Adipose tissue (tissue), 3 donors: ENCODE results near the gene DHX34. TPM values are rescaled to one million over a fixed set of nuclear protein-coding genes. Genes with fewer than 3 reads are reported as not detected.

ENCODE experiments used
- H3K27ac ChIP-seq: one replicate; pipeline ENCODE4 v1.5.1; 2013; ENCODE audit warnings: low read depth, low read length
- WGBS, 3 donors: extraction: QIAGEN DNeasy Blood & Tissue Kit; methylation state at CpG; one replicate each; pipeline ENCODE4 v1.1.7; 2013; 5-methylcytosine and 5-hydroxymethylcytosine counted together
- polyA plus RNA-seq, 3 donors: library from polyadenylated mRNA; stranded (reverse); fragments of 200-250 nt; gene quantifications; one replicate each; pipeline ENCODE4 v1.2.3, GENCODE V29; 2013
- donor health status: healthy with polysubstance abuse.
- donor health status: Bipolar disorder and iron deficiency.
- donor health status: healthy.

The DHX34 gene
- polyA plus RNA-seq, 3 donors = 5.6 to 11.0 (median 7.4) TPM

- WGBS, 3 donors = 3 to 4% (median 4%) methylated on average over 26 to 31 of the region's 31 CpGs
- no peak overlapping the region for H3K27ac ChIP-seq
Observed at GRCh38 chr19:47421844-47422395, 72.8 kb downstream of the DHX34 start.

DNA sequence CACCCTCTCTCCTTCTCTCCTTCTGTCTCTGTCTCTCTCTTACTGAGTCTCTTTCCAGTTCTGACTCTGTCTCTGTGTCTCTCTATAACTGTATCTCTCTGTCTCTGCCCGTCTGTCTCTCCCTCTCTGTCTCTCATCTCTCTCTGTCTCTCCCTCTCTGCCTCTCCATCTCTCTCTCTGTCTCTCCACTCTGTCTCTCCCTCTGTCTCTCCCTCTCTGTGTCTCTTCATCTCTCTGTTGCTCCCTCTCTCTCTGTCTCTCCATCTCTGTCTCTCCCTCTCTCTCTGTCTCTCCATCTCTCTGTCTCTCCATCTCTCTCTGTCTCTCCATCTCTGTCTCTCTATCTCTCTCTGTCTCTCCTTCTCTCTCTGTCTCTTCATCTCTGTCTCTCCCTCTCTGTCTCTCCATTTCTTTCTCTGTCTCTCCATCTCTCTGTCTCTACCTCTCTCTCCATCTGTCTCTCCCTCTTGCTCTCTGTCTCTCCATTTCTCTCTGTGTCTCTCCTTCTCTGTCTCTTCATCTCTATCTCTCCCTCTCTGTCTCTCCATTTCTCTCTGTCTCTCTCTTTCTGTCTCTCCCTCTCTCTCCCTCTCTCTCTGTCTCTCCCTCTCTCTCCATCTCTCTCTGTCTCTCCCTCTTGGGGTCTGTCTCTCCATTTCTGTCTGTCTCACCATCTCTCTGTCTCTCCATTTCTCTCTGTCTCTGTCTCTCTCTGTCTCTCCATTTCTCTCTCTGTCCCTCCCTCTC lies 73.5 kb downstream of the DHX34 start:
- 6 to 13% (median 13%) methylated on average over 1 of the region's 1 CpG for WGBS, 3 donors
- no peak overlapping the region for H3K27ac ChIP-seq

GRCh38 chr19:47423203-47423882 lies 74.2 kb downstream of the DHX34 start:
- 10 to 21% (median 13%) methylated on average over 19 of the region's 19 CpGs for WGBS, 3 donors
- no peak overlapping the region for H3K27ac ChIP-seq

- 7 to 8% (median 8%) methylated on average over 17 of the region's 17 CpGs for WGBS, 3 donors
- no peak overlapping the region for H3K27ac ChIP-seq
Observed at GRCh38 chr19:47427241-47428176, 78.4 kb downstream of the DHX34 start.

- WGBS, 3 donors = 1 to 2% (median 1%) methylated on average over 27 of the region's 27 CpGs
- H3K27ac ChIP-seq = no peak overlapping the region
Observed at GRCh38 chr19:47428177-47428894, 79.2 kb downstream of the DHX34 start.

DNA sequence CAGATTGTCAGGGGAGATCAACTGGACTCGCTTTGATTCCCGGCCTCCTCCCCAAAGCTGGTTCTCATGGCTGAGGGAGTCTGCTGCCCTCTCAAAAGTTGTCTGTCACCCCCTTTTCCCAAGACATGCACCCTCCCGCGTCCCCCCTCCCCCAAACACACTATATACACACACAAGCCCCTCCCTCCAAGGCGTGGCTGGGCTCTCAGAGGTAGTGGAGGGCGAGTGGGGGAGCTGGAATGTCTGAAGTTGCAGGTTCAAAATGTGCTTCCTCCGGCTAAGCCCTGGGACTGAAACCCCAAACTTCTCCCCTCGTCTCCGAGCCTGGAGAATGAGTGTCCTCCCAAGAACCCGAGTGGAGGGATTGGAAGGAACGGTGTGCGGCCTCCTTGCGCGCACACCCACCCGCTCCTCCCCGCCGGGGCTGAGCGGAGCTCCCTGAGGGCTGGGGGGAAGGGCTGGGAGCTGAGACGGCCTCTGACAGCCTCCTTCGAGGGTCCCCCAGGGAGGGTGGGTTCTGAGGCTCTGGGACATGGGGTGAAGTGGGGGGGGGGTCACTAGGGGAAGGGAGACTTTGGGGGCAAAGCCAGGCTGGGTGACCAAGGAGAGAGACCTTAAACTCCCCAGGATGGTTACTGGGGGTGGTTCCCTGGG lies 80.2 kb downstream of the DHX34 start:
- WGBS, 3 donors = 12 to 19% (median 14%) methylated on average over 16 to 20 of the region's 20 CpGs
- H3K27ac ChIP-seq = no peak overlapping the region

- H3K27ac ChIP-seq = no peak overlapping the region
Observed at GRCh38 chr19:47430041-47430802, 81.1 kb downstream of the DHX34 start.

DNA sequence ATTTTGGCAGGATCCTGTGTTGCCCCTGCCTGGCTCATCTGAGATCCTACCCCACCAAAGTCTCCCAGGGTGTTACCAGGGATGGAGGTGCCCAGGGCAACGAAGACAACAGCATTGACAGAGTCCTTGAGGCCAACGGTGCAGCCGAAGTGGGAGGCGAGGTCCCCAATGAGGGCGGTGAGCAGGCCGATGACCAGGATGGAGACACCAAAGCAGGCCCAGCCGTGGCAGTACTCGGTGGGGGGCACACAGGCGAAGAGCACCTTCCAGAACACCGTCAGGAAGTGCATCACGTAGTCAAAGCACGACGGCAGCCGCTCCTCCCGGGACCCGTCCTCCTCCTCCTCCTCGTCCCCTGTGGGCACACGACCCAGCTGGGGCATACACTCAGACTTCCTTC lies 83.0 kb downstream of the DHX34 start:
- WGBS, 3 donors = 62 to 82% (median 69%) methylated on average over 17 to 18 of the region's 18 CpGs
- no peak overlapping the region for H3K27ac ChIP-seq

More at GRCh38 chr19:47430041-47430802, 81.1 kb downstream of the DHX34 start:
- WGBS, 3 donors = 4 to 8% (median 5%) methylated on average over 69 of the region's 69 CpGs

Other genes with a start within 250 kb of the DHX34 start
- 10 to 100 TPM in 1 of 3 donors, 1 to 10 TPM in 2; 7.1 to 17.9 (median 9.5) TPM for gene ZC3H4, start 235.5 kb upstream of the DHX34 start, polyA plus RNA-seq
- gene SAE1, start 218.5 kb upstream of the DHX34 start, polyA plus RNA-seq = 10 to 100 TPM; 25.5 to 50.0 (median 42.2) TPM
- 1 to 10 TPM; 3.1 to 8.6 (median 4.2) TPM for gene BBC3, start 118.1 kb upstream of the DHX34 start, polyA plus RNA-seq
- 10 to 100 TPM; 24.6 to 38.3 (median 33.4) TPM for gene CCDC9, start 92.8 kb upstream of the DHX34 start, polyA plus RNA-seq
- 10 to 100 TPM; 13.2 to 25.4 (median 16.1) TPM for gene INAFM1, start 74.4 kb upstream of the DHX34 start, polyA plus RNA-seq
- gene C5AR1, start 39.5 kb upstream of the DHX34 start, polyA plus RNA-seq = 10 to 100 TPM in 2 of 3 donors, 1 to 10 TPM in 1; 3.6 to 50.5 (median 26.9) TPM
- gene C5AR2, start 17.1 kb upstream of the DHX34 start, polyA plus RNA-seq = 1 to 10 TPM in 1 of 3 donors, under 1 TPM in 2; 0.44 to 4.2 (median 0.90) TPM
- gene MEIS3, start 70.2 kb downstream of the DHX34 start, polyA plus RNA-seq = 10 to 100 TPM in 1 of 3 donors, 1 to 10 TPM in 2; 4.3 to 28.6 (median 10.0) TPM
- gene SLC8A2, start 122.6 kb downstream of the DHX34 start, polyA plus RNA-seq = 1 to 10 TPM in 1 of 3 donors, under 1 TPM in 1, not detected in 1; 0.28 to 1.9 TPM
- gene KPTN, start 134.9 kb downstream of the DHX34 start, polyA plus RNA-seq = 10 to 100 TPM in 1 of 3 donors, 1 to 10 TPM in 2; 7.7 to 11.2 (median 8.5) TPM
- gene NAPA, start 165.7 kb downstream of the DHX34 start, polyA plus RNA-seq = 10 to 100 TPM; 57.1 to 99.0 (median 78.1) TPM
- under 1 TPM; 0.07 to 0.45 (median 0.30) TPM for gene ZNF541, start 223.8 kb downstream of the DHX34 start, polyA plus RNA-seq